ENCODE data around the gene OCIAD1.

GRCh38 chr4:48790561-48790960 lies 40.3 kb upstream of the OCIAD1 start:
- no peak for TF ChIP-seq CTCF (IDR thresholded peaks at IDR 0.05)
- TF ChIP-seq EZH2 (IDR thresholded peaks at IDR 0.05; ENCODE audit: borderline replicate concordance, insufficient read depth, low read depth, low read length, poor library complexity, severe bottlenecking), result no peak

Data from B cell (primary cell).